Heart right ventricle (tissue), 16 donors: ENCODE results near the gene MTA1. TPM values are rescaled to one million over a fixed set of nuclear protein-coding genes. Genes with fewer than 3 reads are reported as not detected.
A peak's percentile ranks its signal among the peaks of the same experiment; 100 is the strongest.

Experiments
- ATAC-seq, 8 donors: fragments of 200-7000 bp; cut with Tn5 transposase; one replicate each; pipeline ENCODE4 v1.9.1; 2020; ENCODE audit warnings: mild to moderate bottlenecking in 8 of 8, moderate library complexity in 8 of 8, moderate number of reproducible peaks in 1 of 8
- DNase-seq, 2 donors: peaks; one replicate each; pipeline ENCODE4 v3.0.0-alpha.2; 2020
- H3K27ac ChIP-seq, 10 donors: fragments of 200-600 bp; sonication (generic) in 2 of 10; one replicate each; pipeline versions ENCODE4 v1.5.0 to v1.8.0; 2020 to 2022; ENCODE audit warnings: mild to moderate bottlenecking in 3 of 10
- H3K27me3 ChIP-seq, 7 donors: fragments of 200-600 bp; one replicate each; pipeline ENCODE4 v1.8.0; 2021 to 2022; ENCODE audit warnings: mild to moderate bottlenecking in 2 of 7
- H3K36me3 ChIP-seq, 9 donors: fragments of 200-600 bp; sonication (generic) in 1 of 9; one replicate each; pipeline versions ENCODE4 v1.5.0 to v1.8.0; 2020 to 2022; ENCODE audit warnings: mild to moderate bottlenecking in 2 of 9
- H3K4me1 ChIP-seq, 9 donors: fragments of 200-600 bp; sonication (generic) in 1 of 9; one replicate each; pipeline versions ENCODE4 v1.5.0 to v1.8.0; 2020 to 2022; ENCODE audit warnings: mild to moderate bottlenecking in 4 of 9
- H3K4me3 ChIP-seq, 10 donors: fragments of 200-600 bp; sonication (generic) in 2 of 10; one replicate each; pipeline versions ENCODE4 v1.5.0 to v1.8.0; 2020 to 2022; ENCODE audit warnings: mild to moderate bottlenecking in 7 of 10, moderate library complexity in 2 of 10
- H3K9me3 ChIP-seq, 11 donors: fragments of 200-600 bp in 10 of 11; sonication (generic) in 2 of 11; one replicate each; pipeline versions ENCODE4 v1.5.0 to v1.8.0; 2013 to 2022; ENCODE audit warnings: mild to moderate bottlenecking in 2 of 11, control low read depth in 1 of 11, moderate library complexity in 1 of 11
- WGBS, 2 donors: extraction: QIAGEN DNeasy Blood & Tissue Kit; methylation state at CpG; one replicate each; pipeline ENCODE4 v1.1.7; 2013; ENCODE audit warnings: inconsistent platforms in 1 of 2; 5-methylcytosine and 5-hydroxymethylcytosine counted together
- intact Hi-C, 10 donors: fragments of 100-400 bp; cut with DNase I; formaldehyde crosslinking; loops; one replicate each; pipeline versions ENCODE4 v1.11.1 to v1.14.2; 2022
- polyA plus RNA-seq, 2 donors: library from polyadenylated mRNA; stranded (reverse); fragments of 200-250 nt; gene quantifications; one replicate each; pipeline ENCODE4 v1.2.3, GENCODE V29; 2013
- total RNA-seq, 10 donors: library from RNA; stranded (reverse); fragmentation: NEBNext Ultra II Directional in 3 of 10; extraction: Animal tissue kit (Norgen Biotek cat#: 25700) in 3 of 10; gene quantifications; one replicate each; pipeline versions ENCODE4 v1.2.1 to v1.2.4, GENCODE V29; 2021 to 2023
- TF ChIP-seq, protein P1 (sequence below), 9 donors: fragments of 200-600 bp; sonication (generic) in 2 of 9; IDR thresholded peaks; one replicate each; pipeline versions ENCODE4 v1.5.0 to v1.8.0; 2021 to 2022; ENCODE audit warnings: antibody characterized with exemption in 9 of 9, mild to moderate bottlenecking in 5 of 9, moderate library complexity in 1 of 9
- donor health status: Arrhythmogenic right ventricular cardiomyopathy.
- donor health status: ischemic (EF 13 %, LVEDD 7.1; RV severe dilation, severe dysfunction).
- donor health status: healthy with polysubstance abuse.
- donor health status: DM: no; HTN: yes; CAD: no.
- donor health status: DM: no; HTN: no; CAD: no.
- donor health status: ischemic (EF 25% LVEDD 6.9; RV normal size, moderate dysfunction).
- donor health status: ischemic (EF 25% LVEDD 5.7; RV mildly dilated, moderate dysfunction).
- donor health status: healthy.
- donor health status: DM: yes; HTN: yes; CAD: no.
- donor health status: Ischemic cardiomyopathy.
- donor health status: ischemic (EF 35%, LVEDD 5.7; RV mildly dilated, moderate dysfunction).
- donor health status: nonischemic (EF 11% LVEDD 7.7; RV severe dilation, severe dysfunction).
- donor health status: DM: yes; HTN: yes; CAD: no.
- donor health status: PGD.
- donor health status: ischemic (EF 29% LVEDD 5.4; RV normal size, mild dysfunction).
- donor health status: nonischemic (EF 23%, LVEDD 6.1; RV moderate dilation, normal function).

The MTA1 gene
- total and polyA plus RNA-seq, 12 donors: 94.4 to 250 (median 133) TPM

DNA sequence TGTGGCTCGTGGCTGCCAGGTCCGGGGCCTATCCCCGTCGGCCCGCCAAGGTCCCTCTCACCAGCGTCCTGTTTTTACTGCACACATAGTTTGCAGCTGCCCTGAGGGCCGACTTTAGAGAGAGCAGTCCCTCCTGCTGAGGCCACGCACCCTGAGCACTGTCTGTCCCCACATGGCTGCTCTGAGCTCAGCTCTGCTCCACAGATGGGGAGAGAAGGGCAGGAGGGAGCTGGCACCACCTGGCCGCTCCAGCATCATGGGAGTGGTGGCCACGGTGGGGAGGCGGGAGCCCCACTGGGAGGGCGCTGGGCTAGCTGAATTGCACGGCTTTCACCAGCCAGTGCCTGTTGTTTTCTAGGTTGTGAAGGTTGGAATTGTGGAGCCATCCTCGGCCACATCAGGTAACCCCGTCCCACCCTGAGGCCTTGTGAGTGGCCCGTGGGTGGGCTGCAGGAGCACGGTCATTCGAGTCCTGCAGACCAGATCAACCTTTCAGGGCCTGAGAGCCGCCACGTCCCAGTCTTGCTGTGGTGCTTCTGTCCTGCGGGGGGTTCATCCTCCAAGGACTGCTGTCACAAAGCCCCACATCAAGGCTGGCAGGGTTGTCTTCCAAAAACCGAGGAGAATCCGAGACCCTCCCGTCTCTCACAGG is 28.7 kb upstream of the MTA1 start:
- Histone ChIP-seq H3K4me3 (no peak overlapping the region), H3K27ac (peak overlapping the region in 3 of 10 donors; percentile 15 to 83 (median 56)), H3K36me3 (peaks cover 0 to 68% (median 0%) of the 10 kb centered on the region in 9 donors), H3K4me1 (peaks cover 0 to 58% (median 0%) of the 10 kb centered on the region in 9 donors), H3K27me3 (no peaks in the 10 kb centered on the region), H3K9me3 (no peaks in the 10 kb centered on the region)
- ATAC-seq: no peak
- TF ChIP-seq, protein P1, sequence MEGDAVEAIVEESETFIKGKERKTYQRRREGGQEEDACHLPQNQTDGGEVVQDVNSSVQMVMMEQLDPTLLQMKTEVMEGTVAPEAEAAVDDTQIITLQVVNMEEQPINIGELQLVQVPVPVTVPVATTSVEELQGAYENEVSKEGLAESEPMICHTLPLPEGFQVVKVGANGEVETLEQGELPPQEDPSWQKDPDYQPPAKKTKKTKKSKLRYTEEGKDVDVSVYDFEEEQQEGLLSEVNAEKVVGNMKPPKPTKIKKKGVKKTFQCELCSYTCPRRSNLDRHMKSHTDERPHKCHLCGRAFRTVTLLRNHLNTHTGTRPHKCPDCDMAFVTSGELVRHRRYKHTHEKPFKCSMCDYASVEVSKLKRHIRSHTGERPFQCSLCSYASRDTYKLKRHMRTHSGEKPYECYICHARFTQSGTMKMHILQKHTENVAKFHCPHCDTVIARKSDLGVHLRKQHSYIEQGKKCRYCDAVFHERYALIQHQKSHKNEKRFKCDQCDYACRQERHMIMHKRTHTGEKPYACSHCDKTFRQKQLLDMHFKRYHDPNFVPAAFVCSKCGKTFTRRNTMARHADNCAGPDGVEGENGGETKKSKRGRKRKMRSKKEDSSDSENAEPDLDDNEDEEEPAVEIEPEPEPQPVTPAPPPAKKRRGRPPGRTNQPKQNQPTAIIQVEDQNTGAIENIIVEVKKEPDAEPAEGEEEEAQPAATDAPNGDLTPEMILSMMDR (IDR thresholded peaks at IDR 0.05): no peak
- WGBS, 2 donors: 91 to 92% methylated on average over 24 of the region's 24 CpGs
- no peak for DNase-seq
- intact Hi-C loops: loop anchor here in 1 of 10 donors (10.0 kb wide), 1 partner anchor 94 kb away; the partner anchor contains the start of gene CRIP1

DNA sequence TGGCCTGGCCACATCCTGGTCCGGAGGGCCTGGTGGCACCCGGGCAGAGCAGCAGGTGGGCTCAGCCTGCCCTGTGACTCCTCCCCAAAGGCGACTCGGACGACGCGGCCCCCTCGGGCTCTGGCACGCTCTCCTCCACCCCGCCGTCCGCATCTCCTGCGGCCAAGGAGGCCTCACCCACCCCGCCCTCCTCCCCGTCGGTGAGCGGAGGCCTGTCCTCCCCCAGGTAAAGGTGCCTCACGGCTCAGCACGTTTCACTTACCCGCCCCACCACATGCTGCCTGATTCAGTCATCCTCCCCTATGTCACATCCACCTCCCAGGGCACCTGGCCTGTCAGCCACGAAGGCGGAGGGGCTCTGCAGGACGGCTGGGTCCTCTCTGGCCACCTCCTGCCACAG is 28.1 kb upstream of the MTA1 start:
- Histone ChIP-seq H3K27ac (no peak overlapping the region), H3K9me3 (no peaks in the 10 kb centered on the region), H3K4me3 (no peak overlapping the region), H3K36me3 (peaks cover 0 to 63% (median 0%) of the 10 kb centered on the region in 9 donors), H3K4me1 (peaks cover 0 to 61% (median 0%) of the 10 kb centered on the region in 9 donors), H3K27me3 (no peaks in the 10 kb centered on the region)
- TF ChIP-seq, protein P1 (IDR thresholded peaks at IDR 0.05): no peak
- intact Hi-C loops: loop anchor here in 1 of 10 donors (10.0 kb wide), 1 partner anchor 93 kb away; the partner anchor contains the start of gene CRIP1
- ATAC-seq (no peak), DNase-seq (peak in 1 of 2 donors; percentile 16)
- 92 to 93% methylated on average over 23 of the region's 23 CpGs for WGBS, 2 donors

DNA sequence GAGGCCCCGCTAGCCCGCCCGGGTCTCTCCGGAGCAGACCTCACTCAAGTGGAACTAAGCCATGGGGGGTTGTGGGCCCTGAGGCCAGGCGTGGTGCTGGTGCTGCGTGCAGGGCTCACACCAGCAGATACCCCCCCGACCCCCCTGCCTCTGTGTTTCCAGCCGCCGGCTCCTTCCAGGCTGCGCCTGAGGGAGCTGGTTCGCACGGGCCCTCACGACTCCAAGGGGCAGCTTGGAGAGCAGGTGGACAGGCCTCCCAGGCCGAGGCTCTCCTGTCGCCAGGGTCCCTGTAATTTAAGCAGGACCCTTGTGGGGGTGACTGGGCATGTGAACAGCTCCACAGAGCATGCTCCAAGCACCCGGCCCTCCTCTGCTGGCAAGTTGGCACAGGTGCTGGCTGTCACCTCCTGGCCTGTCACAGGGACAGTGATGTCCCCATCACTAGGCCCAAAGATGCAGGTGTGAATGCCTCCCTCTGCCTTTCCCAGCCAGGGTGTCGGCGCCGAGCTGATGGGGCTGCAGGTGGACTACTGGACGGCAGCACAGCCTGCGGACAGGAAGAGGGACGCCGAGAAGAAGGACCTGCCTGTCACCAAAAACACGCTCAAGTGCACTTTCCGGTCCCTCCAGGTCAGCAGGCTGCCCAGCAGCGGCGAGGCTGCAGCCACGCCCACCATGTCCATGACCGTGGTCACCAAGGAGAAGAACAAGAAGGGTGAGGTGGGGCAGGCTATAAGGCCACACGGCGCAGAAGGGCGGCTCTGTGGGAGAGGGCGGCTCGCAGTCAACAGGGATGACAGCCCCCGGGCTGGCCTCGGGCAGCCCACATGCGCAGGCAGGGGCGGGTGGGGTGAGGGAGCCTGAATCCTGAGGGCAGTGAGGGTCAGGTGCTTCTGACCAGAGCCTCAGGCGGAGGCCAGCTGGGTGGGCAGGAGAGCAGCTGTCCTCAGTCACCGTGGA is 27.2 kb upstream of the MTA1 start:
- no peak overlapping the region for H3K4me3 ChIP-seq
- H3K9me3 ChIP-seq: no peaks in the 10 kb centered on the region
- intact Hi-C loops: loop anchor here in 1 of 10 donors (10.0 kb wide), 1 partner anchor 92 kb away; the partner anchor contains the start of gene CRIP1
- H3K36me3 ChIP-seq: peaks cover 0 to 55% (median 0%) of the 10 kb centered on the region in 9 donors
- peaks cover 0 to 69% (median 2%) of the 10 kb centered on the region in 9 donors for H3K4me1 ChIP-seq
- ATAC-seq: no peak
- no peaks in the 10 kb centered on the region for H3K27me3 ChIP-seq
- DNase-seq: no peak
- TF ChIP-seq, protein P1 (IDR thresholded peaks at IDR 0.05): no peak
- no peak overlapping the region for H3K27ac ChIP-seq
- 92 to 95% methylated on average over 40 of the region's 40 CpGs for WGBS, 2 donors

DNA sequence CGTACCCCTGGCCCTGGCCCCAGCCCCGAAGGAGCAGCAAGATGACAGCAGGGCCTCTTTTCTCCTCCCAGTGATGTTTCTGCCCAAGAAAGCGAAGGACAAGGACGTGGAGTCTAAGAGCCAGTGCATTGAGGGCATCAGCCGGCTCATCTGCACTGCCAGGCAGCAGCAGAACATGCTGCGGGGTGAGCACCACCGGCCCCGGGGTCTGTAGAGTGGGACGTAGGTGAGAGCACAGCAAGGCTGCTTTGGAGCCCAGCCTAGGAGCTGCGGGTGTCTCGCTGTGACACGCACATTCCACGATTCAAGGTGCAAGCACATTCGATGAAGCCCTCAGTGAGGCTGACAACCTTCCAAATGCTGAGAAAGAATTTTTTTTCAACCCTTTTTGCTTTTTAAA is 26.5 kb upstream of the MTA1 start:
- no peaks in the 10 kb centered on the region for H3K9me3 ChIP-seq
- H3K27ac ChIP-seq: peak overlapping the region in 1 of 10 donors; percentile 56
- no peak for ATAC-seq
- peaks cover 0 to 47% (median 0%) of the 10 kb centered on the region in 9 donors for H3K36me3 ChIP-seq
- TF ChIP-seq, protein P1 (IDR thresholded peaks at IDR 0.05): no peak
- DNase-seq: no peak
- H3K27me3 ChIP-seq: no peaks in the 10 kb centered on the region
- WGBS, 2 donors: 95 to 97% methylated on average over 14 of the region's 14 CpGs
- no peak overlapping the region for H3K4me3 ChIP-seq
- H3K4me1 ChIP-seq: peaks cover 3 to 68% (median 7%) of the 10 kb centered on the region in 9 donors
- intact Hi-C loops: loop anchor here in 1 of 10 donors (10.0 kb wide), 1 partner anchor 92 kb away; the partner anchor contains the start of gene CRIP1
